Measurements from ENCODE around the gene CD22.

Gene CD22

DNA sequence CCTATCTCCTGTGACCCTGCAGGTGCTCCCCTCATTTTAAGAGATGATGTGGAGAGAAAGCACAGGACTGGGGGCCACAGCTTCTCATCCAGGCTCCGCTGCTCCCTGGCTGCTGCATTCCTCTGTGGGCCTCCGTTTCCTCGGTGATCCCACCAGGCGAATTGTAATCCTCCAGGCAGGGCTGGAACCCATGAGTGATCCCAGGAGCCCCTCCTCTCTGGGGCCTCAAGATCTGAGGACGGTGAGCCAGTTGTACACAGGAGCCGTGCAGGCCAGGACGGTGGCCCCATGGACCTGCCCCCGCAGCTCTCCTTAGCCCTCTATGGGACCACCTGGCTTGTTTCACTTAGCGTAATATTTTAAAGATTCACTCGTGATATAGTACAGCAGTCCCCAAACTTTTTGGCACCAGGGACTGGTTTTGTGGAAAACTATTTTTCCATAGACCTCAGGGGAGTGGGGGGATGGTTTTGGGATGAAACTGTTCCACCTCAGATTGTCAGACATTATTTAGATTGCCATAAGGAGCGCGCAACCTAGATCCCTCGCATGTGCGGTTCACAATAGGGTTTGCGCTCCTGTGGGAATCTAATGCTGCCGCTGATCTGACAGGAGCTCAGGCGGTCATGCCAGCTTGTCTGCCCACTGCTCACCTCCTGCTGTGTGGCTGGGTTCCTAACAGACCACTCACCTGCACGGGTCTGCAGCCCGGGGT lies 34.9 kb downstream of the CD22 start:
- Histone ChIP-seq H3K4me2 (ENCODE audit: low read length) (no peak overlapping the region), H3K27me3 (ENCODE audit: low read depth, low read length) (peaks cover 18% of the 10 kb centered on the region), H2AFZ (ENCODE audit: low read depth, low read length) (no peak overlapping the region), H4K20me1 (ENCODE audit: insufficient read depth, low read length) (no peaks in the 10 kb centered on the region), H3K27ac (ENCODE audit: low read length) (no peak overlapping the region), H3K79me2 (ENCODE audit: low read length) (no peaks in the 10 kb centered on the region), H3K4me3 (ENCODE audit: low read length) (no peak overlapping the region), H3K36me3 (replicated peaks; ENCODE audit: low read depth, low read length) (no peaks in the 10 kb centered on the region), H3K9ac (ENCODE audit: low read length) (no peak overlapping the region), H3K4me1 (ENCODE audit: low read length) (no peaks in the 10 kb centered on the region), H3K9me3 (ENCODE audit: insufficient read depth, low read length) (no peaks in the 10 kb centered on the region)
- TF ChIP-seq, protein P1, sequence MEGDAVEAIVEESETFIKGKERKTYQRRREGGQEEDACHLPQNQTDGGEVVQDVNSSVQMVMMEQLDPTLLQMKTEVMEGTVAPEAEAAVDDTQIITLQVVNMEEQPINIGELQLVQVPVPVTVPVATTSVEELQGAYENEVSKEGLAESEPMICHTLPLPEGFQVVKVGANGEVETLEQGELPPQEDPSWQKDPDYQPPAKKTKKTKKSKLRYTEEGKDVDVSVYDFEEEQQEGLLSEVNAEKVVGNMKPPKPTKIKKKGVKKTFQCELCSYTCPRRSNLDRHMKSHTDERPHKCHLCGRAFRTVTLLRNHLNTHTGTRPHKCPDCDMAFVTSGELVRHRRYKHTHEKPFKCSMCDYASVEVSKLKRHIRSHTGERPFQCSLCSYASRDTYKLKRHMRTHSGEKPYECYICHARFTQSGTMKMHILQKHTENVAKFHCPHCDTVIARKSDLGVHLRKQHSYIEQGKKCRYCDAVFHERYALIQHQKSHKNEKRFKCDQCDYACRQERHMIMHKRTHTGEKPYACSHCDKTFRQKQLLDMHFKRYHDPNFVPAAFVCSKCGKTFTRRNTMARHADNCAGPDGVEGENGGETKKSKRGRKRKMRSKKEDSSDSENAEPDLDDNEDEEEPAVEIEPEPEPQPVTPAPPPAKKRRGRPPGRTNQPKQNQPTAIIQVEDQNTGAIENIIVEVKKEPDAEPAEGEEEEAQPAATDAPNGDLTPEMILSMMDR (IDR thresholded peaks at IDR 0.05; ENCODE audit: low read depth, low read length): no peak
- no peak for TF ChIP-seq EZH2phosphoT487 (IDR thresholded peaks at IDR 0.05; ENCODE audit: low read depth)

DNA sequence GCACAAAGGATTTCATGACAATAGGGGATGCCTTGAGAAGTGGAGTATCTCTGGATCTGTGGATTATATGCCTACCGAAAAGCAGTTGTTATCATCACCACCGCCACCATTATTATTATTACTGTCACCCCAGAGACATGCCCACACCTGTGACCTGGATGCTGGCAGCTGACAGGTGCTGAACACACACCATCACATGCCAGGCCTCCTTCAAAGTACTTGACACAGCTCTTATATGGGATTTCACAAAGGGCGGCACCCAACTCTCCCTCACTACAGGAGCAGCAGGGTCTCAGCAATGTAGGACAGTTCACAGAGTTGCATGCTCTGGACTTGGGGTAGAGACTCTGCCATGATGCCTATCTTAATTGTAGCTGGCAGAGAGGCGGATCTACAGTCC lies 36.3 kb downstream of the CD22 start:
- H3K36me3 ChIP-seq (replicated peaks; ENCODE audit: low read depth, low read length): no peaks in the 10 kb centered on the region
- no peak for TF ChIP-seq EZH2phosphoT487 (IDR thresholded peaks at IDR 0.05; ENCODE audit: low read depth)
- TF ChIP-seq, protein P1 (IDR thresholded peaks at IDR 0.05; ENCODE audit: low read depth, low read length): no peak
- H3K4me2 ChIP-seq (ENCODE audit: low read length): no peak overlapping the region
- no peak overlapping the region for H3K27ac ChIP-seq (ENCODE audit: low read length)
- H3K9me3 ChIP-seq (ENCODE audit: insufficient read depth, low read length): no peaks in the 10 kb centered on the region
- H3K9ac ChIP-seq (ENCODE audit: low read length): no peak overlapping the region
- H2AFZ ChIP-seq (ENCODE audit: low read depth, low read length): no peak overlapping the region
- H3K4me1 ChIP-seq (ENCODE audit: low read length): no peaks in the 10 kb centered on the region
- H3K79me2 ChIP-seq (ENCODE audit: low read length): no peaks in the 10 kb centered on the region
- peaks cover 18% of the 10 kb centered on the region for H3K27me3 ChIP-seq (ENCODE audit: low read depth, low read length)
- H4K20me1 ChIP-seq (ENCODE audit: insufficient read depth, low read length): no peaks in the 10 kb centered on the region
- H3K4me3 ChIP-seq (ENCODE audit: low read length): no peak overlapping the region

DNA sequence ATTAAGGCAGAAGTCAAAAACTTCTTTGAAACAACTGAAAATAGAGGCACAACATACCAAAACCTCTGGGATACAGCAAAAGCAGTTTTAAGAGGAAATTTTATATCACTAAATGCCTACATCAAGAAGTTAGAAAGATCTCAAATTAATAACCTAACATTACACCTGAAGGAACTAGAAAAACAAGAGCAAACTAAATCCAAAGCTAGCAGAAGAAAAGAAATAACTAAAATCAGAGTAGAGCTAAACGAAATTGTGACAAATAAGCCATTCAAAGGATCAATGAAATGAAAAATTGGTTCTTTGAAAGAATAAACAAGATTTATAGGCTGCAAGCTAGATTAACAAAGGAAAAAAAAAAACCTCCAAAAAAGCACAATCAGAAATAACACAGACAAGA lies 39.4 kb downstream of the CD22 start:
- no peak for TF ChIP-seq EZH2phosphoT487 (IDR thresholded peaks at IDR 0.05; ENCODE audit: low read depth)
- TF ChIP-seq, protein P1 (IDR thresholded peaks at IDR 0.05; ENCODE audit: low read depth, low read length): no peak

DNA sequence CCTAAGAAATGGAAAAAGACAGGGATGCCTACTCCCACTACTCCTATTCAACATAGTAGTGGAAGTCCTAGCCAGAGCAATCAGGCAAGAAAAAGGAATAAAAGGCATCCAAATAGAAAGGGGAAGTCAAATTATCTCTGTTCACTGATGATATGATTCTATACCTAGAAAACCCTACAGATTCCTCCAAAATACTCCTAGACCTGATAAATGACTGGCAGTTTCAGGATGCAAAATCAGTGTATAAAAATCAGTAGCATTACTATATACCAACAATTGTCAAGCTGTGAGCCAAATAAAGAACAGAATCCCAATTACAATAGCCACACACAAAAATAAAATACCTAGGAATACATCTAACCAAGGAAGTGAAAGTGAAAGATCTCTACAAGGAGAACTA lies 40.5 kb downstream of the CD22 start:
- TF ChIP-seq, protein P1 (IDR thresholded peaks at IDR 0.05; ENCODE audit: low read depth, low read length): no peak
- TF ChIP-seq EZH2phosphoT487 (IDR thresholded peaks at IDR 0.05; ENCODE audit: low read depth): no peak

More for the DNA sequence above, 39.4 kb downstream of the CD22 start:
- Histone ChIP-seq H3K9ac (ENCODE audit: low read length) (no peak overlapping the region), H3K27me3 (ENCODE audit: low read depth, low read length) (peaks cover 13% of the 10 kb centered on the region; the same call in 1 of the 2 replicates), H3K9me3 (ENCODE audit: insufficient read depth, low read length) (no peaks in the 10 kb centered on the region), H3K4me1 (ENCODE audit: low read length) (no peaks in the 10 kb centered on the region), H3K79me2 (ENCODE audit: low read length) (no peaks in the 10 kb centered on the region), H4K20me1 (ENCODE audit: insufficient read depth, low read length) (no peaks in the 10 kb centered on the region), H3K4me2 (ENCODE audit: low read length) (no peak overlapping the region), H3K27ac (ENCODE audit: low read length) (no peak overlapping the region), H3K4me3 (ENCODE audit: low read length) (no peak overlapping the region), H3K36me3 (replicated peaks; ENCODE audit: low read depth, low read length) (no peaks in the 10 kb centered on the region), H2AFZ (ENCODE audit: low read depth, low read length) (no peak overlapping the region)

More for the DNA sequence above, 40.5 kb downstream of the CD22 start:
- H3K4me3 ChIP-seq (ENCODE audit: low read length): no peak overlapping the region
- no peaks in the 10 kb centered on the region for H4K20me1 ChIP-seq (ENCODE audit: insufficient read depth, low read length)
- H3K79me2 ChIP-seq (ENCODE audit: low read length): no peaks in the 10 kb centered on the region
- H3K27me3 ChIP-seq (ENCODE audit: low read depth, low read length): peaks cover 19% of the 10 kb centered on the region
- H3K36me3 ChIP-seq (replicated peaks; ENCODE audit: low read depth, low read length): no peaks in the 10 kb centered on the region
- H2AFZ ChIP-seq (ENCODE audit: low read depth, low read length): no peak overlapping the region
- no peaks in the 10 kb centered on the region for H3K9me3 ChIP-seq (ENCODE audit: insufficient read depth, low read length)
- H3K9ac ChIP-seq (ENCODE audit: low read length): no peak overlapping the region
- peaks cover 2% of the 10 kb centered on the region; the same call in 1 of the 2 replicates for H3K4me1 ChIP-seq (ENCODE audit: low read length)
- H3K27ac ChIP-seq (ENCODE audit: low read length): no peak overlapping the region
- no peak overlapping the region for H3K4me2 ChIP-seq (ENCODE audit: low read length)
